ENCODE data around the gene GMPR.

GRCh38 chr6:16295060-16295459, 56.7 kb downstream of the GMPR start:
- TF ChIP-seq CTCF (optimal IDR thresholded peaks at IDR 0.05 in 1 of 3, IDR thresholded peaks at IDR 0.05 in 1 of 3, conservative IDR thresholded peaks at IDR 0.05 in 1 of 3; ENCODE audit: extremely low read depth in 1 of 3, insufficient read depth in 2 of 3, low read length in 3 of 3) = no peak
- no peak for TF ChIP-seq EZH2 (IDR thresholded peaks at IDR 0.05; ENCODE audit: low read length)

All from keratinocyte (primary cell).